GM18505 (cell line): Measurements from ENCODE around the gene ZFP3.
"Not testable (repeated sequence)": the region's sequence is repeated elsewhere in the genome, so short reads cannot be mapped to it uniquely, and the experiment has no call there.

ENCODE experiments used
- ATAC-seq: cut with Tn5 transposase; IDR thresholded peaks from one replicate; pipeline ENCODE4 v1.9.1; 2021; ENCODE audit not compliant: unreplicated experiment
- POLR2A ChIP-seq: IDR thresholded peaks from 4 replicates; pipeline ENCODE4 v1.6.1; 2011; ENCODE audit warnings: borderline replicate concordance; ENCODE audit not compliant: insufficient read depth, insufficient read length; ENCODE audit errors: extremely low read depth

Gene ZFP3

DNA sequence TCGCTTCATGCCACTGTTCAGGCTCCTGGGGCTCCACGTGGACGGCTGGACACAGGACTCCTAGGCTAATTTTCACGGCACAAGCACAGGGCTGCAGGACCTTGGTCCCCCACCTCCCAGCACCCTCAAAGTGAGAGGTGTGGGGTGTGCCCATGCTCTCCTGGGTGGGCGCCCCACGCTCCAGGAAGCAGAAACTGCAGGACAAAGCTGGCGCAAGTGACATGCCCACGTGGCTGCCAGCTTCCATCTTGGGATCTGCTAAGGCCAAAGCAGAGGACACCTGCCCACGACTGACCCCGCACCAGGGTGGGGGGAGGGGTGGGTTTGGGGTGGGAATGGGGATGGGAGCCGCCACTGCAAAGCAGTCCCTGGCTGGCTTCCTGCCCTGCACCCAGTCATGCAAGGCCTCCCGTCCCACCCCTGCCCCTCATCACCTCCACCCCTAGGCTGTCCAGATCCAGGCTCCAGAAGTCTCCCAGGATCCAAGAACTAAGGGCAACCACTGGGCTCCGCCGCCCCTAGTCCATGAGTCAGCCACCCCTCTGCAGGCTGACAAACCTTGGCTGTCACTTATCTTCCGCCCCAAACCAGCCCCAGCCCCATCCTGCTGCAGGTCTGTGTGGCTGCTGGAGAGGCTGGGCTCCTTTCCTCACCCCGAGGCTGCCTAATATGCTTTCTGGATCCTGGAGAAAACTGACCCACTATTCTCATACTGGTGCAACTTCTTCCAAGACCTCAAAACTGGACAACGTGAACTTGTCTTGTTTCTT lies 48.6 kb downstream of the ZFP3 start:
- no peak for TF ChIP-seq POLR2A
- no peak for ATAC-seq

DNA sequence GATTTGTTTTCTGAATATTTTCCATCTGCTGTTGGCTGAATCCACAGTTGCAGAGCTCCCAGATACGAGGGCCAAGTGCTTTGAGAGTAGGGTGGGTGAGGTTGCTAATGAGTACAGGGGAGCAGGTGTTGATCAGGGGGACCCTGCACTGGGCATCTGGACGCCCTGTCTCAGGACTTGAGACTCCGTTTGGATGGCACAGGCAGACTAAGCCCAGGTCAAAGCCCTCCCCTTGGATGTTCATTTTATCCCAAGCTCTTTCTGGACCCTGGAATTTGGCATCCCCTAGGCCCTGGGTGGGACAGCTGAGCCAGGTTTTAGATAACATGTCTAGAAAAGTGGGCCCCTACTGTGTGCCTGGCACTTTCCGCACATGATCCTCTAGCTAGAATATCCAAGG lies 49.6 kb downstream of the ZFP3 start:
- TF ChIP-seq POLR2A, result no peak
- ATAC-seq, result no peak

DNA sequence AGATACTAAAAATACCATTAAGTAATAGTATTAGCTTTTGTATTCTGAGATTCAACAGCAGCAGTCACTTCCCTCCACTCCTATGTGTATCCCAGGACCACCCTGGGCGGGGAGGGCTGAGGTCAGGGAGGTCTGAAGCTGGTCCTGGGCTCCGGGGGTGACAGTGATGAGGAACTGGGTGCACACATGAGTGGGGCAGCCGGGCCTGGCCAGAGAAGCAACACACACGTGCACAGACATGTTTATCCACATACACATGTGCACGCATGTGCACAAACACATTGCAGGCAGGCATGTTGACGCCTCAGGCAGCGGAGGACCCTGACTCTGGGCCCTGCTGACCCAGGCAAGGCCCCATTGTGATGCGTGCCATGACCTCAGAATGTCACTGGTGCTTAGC lies 50.1 kb downstream of the ZFP3 start:
- not testable (repeated sequence) for ATAC-seq

DNA sequence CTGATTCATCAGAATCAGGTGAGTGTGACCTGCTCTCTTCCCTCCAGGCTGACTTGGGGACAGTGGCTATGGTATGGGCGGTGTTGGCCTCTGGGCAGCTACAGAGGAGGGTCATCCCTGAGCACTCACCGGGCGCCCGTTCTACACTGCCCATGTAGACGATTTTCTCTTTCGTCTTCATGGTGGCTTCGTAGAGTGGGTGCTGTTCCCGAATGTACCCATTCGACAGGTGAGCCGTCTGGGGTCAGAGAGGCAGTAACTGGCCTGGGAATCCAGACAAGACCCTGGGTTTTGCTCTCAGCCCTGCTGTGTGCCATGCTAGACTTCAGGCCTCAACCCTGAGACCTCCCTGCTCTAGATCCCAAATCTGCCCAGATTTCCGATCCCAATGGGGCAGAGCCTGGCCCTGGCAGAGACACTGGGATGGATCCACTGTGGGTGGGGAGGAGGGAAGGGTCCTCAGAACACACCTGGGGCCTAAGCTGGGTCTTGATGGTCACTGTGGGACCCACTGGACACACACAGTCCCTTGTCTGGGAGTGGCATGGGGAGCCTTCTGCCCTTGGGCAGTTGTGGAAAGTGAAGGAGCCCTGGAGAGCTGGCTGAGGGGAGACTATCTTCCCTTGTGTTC lies 50.8 kb downstream of the ZFP3 start:
- ATAC-seq, result no peak
- TF ChIP-seq POLR2A, result no peak

DNA sequence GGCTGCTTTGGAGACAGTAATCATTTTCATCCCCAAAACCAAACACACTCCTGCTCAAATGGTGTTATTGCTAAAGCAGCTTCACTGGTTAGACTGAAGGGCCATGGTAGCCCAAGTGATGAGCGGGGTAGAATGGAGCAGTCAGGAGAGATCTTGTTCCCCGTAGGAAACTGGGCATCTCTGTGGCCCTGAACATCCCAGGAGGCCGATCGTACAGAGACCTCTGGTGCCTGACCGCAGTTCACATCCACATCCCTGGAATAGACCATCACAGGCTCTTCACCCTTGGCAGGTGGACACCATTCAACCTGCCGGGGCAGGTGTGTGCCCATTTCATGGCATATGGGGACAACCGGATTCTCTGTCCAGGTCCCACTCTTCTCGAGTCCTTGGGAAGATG lies 51.5 kb downstream of the ZFP3 start:
- ATAC-seq, result not testable (repeated sequence)

DNA sequence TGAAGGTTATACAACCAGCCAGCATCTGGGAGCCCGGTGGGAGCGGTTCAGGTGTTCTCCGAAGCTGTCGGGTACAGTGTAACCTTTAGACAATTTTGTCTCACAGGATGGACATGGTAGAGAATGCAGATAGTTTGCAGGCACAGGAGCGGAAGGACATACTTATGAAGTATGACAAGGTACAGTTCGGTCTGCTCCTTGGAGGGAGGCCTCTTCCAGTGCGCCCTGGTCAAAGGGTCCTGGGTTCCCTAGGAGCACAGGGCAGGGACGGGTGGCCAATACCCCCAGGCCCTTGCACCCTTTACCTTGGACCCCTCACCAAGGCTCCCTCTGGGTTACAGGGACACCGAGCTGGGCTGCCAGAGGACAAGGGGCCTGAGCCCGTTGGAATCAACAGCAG lies 52.0 kb downstream of the ZFP3 start:
- ATAC-seq, result not testable (repeated sequence)

DNA sequence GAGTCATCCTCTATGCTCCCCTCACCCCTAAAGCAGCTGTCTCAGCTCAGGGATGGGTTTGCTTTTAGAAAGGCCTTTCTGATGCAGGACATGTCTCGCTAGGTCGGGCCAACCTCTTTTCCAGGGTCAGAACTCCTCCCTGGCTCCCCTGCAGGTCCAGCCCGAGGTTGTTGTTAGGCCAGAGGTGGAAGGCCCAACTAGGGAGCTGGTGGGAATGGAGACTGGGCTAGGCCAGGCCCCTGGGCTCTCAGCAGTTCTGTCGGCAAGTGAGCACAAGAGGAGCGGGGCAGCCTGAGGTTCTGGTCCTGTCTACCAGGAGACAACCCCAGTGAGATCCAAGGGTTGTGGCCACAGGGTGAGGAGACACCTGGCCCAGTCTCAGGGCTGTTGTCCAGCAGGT lies 52.4 kb downstream of the ZFP3 start:
- ATAC-seq, result not testable (repeated sequence)

DNA sequence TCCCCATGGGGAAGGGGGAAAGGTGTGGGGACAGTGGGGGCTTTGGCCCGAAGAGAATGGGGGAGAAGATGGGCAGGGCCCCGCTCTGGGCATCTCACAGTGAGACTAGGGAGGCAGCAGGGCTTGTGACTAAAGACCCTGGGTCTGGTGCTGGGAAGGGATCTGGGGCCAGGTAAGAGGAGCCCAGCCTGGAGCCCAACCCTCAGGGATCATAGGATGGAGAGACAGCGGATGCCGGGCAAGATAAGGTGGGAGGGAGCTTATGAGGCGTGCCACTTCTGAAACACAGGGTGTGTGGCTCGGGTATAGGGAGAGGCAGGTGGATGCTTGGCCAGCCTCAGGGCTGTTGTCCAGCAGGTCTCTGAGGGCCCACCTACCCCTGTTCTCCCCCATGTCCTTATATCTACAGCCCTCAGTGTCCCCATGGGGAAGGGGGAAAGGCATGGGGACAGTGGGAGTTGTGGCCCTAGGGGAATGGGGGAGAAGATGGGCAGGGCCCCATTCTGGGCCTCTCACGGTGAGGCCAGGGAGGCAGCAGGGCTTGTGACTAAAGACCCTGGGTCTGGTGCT lies 53.0 kb downstream of the ZFP3 start:
- TF ChIP-seq POLR2A, result no peak
- ATAC-seq, result no peak

DNA sequence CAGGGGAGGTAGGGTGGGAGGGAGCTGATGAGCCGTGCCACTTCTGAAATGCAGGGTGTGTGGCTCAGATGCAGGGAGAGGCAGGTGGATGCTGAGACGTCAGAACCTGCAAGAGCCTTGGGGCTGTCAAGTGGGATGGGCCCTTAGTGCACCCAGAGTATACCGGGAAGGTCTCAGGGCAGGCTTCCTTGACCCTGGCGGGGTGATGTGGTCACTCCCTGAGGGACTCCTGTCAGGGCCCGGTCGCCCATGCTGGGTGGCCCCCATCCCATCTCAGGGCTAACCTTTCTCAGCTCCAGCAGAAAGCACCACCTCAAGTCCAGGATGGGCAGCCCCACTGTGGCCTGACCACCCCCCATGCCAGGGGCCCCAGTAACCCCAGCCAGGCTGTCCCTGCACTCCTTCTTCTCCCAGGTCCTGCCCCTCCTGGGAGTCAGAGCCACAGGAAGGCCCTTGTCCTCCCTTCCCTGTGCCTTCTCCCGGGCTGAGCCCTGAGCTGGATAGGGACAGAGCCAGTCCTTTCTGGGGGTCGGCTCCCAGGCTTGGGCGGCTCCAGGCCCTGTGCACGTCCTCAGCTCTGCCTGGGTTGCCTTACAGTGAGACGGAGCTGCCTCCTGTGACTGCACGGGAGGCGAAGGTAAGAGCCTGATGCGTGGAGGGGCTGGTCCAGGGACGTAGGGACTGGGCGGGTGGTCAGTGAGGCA lies 53.7 kb downstream of the ZFP3 start:
- ATAC-seq, result not testable (repeated sequence)

DNA sequence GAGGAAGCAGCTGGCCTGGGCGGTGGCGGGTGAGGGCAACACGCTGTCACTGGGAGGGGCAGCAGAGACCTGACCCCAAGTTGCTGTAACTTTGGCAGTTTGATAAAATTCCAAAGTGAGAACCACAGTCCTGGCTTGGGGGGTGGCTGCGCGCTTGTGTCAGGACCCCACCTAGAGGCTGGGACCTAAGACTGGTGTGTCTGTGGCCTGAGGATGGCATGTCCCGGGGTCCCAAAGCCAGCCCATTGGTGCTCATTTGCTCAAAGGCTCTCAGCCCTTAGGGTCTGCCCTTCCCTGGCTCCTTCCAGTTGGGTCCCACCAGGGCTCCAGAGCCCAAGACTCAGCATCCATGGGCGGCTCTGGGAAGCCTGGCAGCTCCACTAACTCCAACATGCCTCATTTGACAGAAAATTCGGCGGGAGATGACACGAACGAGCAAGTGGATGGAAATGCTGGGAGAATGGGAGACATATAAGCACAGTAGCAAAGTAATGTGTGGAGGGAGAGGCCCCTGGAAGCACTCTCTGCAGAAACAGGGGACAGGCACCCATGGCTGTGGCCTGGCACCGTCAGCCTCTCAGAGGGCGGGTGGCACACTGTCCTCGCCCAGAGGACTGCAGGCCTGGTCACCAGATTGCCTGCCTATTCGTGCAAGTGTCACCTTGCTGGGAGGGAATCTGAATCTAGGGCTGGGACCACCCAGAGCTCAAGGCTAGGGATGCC lies 54.4 kb downstream of the ZFP3 start:
- ATAC-seq, result not testable (repeated sequence)

DNA sequence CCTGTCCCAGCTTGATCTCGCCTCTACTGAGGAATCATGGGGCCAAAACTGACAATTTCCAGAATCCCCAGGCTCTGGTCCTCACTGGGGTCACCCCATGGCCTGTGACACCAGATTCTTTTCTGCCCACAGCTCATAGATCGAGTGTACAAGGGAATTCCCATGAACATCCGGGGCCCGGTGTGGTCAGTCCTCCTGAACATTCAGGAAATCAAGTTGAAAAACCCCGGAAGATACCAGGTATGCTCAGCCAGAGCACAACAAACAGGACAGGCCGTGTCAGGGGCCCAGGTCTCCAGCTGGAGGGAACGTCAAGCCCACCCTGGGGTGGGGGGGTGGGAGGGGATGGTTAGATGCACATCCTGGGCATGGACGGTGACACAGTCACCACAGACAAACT lies 55.0 kb downstream of the ZFP3 start:
- no peak for TF ChIP-seq POLR2A
- ATAC-seq, result no peak

DNA sequence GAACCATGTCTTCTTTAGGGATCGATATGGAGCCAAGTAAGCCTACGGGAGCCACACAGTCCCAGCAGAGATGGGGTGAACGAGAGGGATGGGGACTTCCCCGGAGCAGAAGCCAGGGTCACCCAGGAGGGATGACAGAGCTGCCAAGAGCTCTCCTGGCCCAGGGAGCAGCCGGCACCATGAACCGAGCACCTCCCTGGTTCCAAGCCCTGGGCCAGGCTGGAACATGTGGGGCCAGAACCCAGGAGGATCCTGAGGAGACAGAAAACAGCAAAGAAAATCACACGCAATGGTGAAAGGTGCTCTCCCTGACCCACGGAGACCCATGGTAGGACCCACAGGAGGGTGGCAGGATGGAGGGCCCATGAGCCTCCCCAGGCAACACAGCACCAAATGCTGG lies 55.7 kb downstream of the ZFP3 start:
- ATAC-seq, result not testable (repeated sequence)

DNA sequence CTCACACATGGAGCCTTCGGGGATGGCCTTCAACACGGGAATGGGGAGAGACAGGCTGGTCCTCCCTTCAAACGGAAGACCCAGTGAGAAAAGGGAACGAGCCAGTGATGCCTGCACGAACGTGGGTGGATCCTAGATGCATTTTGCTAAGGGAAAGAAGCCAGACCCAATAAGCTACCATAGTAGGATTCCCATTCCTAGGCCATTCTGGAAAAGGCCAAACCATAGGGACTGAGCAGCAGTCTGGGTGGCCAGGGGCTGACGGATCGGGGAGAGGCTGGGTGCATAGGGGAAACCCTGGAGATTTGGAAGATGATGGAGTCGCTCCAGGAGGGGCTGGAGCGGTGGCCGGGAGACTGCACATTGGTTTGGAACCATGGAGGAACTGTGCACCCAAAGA lies 56.3 kb downstream of the ZFP3 start:
- ATAC-seq, result not testable (repeated sequence)

DNA sequence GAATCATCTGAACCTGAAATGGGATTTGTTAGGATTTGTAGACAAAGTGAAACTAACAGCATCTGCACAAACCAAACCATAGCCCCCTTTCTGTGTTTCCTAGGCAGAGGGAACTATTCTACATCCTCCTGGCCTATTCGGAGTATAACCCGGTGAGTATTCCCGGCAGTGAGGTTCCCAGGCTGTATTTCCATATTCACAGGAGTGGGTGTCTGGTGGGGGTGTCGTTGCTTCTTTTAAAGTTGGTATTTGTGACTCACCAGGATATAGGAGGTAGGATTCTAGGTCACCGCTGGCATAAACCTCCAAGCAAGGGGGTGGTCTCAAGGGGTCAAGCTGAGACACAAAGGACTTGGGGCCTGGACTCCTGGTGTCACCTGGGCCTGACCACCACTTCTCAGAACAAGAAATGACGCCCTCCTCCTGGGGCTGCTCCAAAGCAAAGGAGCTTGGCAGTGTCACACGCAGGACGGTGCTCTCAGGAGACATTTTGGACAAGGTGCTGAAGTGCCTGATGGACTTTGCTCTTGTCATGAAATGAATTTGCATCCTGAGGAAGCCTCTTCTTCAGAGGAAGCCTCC lies 57.0 kb downstream of the ZFP3 start:
- ATAC-seq, result not testable (repeated sequence)
